ENCODE measurements around the gene NR2F1-AS1.

NR2F1-AS1 gene

DNA sequence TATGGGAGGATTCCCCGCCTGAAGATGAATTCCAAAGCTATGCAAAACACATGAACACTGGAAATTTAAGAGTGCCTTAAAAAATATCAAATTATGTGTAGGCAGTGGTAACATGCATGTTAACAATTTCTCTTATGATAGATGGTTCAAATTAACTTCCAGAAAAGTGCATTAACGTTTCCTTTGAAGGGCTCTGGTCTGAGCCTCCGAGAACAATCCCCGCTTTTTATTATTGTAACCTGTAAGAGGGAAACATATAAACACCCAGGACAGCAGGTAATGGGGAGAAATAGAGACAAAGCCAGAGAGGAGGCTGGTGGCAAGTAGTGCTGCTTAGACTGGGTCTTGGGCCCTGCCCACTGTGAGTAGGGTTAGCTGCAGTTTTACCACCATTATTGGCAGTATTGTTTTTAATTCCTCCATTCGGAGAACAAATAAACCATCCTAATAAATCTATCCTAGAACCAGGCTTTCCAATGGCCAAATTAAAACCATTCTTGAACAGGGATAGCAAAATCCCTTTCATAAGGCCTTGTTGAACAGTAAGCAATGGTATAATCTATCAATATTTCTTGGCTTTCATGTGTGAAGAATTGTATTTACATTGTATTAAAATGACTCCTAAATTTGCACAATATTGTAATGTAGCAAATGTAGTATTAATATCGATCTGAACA lies 8.3 kb upstream of the NR2F1-AS1 start:
- no peak for DNase-seq

- no peak for DNase-seq
These were observed 7.5 kb upstream of the NR2F1-AS1 start for GRCh38 chr5:93588352-93589151.

DNA sequence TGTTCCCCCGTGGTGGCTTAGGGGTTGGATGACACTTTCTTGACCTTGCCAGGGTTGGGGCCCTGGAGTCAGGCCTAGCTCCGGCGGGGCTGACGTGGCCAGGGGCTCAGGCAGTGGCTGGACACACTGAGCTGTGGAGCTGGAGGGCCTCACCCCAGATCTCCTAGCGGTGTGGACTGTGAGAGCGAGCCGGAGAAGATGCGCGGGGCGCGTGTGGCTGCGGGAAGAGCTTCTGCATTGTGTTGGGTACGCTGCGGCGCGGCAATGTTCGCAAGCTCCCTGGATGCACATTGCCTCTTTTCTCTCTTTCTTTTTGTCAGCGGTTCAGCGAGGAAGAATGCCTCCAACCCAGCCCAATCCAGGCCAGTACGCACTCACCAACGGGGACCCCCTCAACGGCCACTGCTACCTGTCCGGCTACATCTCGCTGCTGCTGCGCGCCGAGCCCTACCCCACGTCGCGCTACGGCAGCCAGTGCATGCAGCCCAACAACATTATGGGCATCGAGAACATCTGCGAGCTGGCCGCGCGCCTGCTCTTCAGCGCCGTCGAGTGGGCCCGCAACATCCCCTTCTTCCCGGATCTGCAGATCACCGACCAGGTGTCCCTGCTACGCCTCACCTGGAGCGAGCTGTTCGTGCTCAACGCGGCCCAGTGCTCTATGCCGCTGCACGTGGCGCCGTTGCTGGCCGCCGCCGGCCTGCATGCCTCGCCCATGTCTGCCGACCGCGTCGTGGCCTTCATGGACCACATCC lies 6.8 kb upstream of the NR2F1-AS1 start:
- no peak for DNase-seq

DNA sequence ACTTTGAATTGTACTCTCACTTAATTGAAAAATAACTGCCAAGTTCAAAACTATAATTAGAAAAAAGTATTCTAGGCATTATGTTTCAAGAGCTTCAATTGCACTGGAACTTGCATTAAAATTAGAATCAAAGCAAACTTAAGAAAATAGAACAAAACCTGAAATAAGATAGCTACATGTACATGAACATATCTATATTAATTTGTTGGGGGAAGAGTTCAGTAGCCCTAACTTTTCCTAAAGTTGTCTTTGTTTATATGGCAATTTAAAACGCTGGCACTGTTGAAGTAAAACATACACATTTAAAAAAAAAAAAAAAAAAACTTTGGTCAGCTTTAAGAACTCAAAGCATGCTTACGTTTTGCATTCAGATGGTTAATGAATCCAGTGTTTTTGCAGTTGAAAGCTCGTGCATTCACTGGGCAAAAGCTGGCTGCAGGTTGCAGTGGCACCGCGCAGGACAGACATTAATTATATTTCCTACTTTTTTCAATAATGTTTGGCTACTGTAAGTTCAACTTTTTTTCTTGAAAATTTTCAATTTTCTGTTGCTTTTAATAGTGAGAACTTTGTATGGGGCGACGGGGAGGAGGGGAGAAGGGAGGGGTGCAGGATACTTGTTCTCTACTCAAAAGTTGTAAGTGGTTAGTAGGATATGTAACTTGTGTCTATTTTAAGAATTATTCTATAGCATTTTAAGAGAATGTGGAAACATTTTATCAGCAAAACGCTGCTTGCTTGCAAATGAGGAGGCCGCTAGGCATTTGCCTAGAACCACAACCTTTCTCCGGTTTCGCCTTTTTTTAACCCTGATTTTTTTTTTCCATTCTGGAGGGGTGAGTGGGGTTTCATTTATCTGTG lies 5.9 kb upstream of the NR2F1-AS1 start:
- DNase-seq, result no peak

GRCh38 chr5:93585767-93586385 lies 4.9 kb upstream of the NR2F1-AS1 start:
- no peak for DNase-seq

DNA sequence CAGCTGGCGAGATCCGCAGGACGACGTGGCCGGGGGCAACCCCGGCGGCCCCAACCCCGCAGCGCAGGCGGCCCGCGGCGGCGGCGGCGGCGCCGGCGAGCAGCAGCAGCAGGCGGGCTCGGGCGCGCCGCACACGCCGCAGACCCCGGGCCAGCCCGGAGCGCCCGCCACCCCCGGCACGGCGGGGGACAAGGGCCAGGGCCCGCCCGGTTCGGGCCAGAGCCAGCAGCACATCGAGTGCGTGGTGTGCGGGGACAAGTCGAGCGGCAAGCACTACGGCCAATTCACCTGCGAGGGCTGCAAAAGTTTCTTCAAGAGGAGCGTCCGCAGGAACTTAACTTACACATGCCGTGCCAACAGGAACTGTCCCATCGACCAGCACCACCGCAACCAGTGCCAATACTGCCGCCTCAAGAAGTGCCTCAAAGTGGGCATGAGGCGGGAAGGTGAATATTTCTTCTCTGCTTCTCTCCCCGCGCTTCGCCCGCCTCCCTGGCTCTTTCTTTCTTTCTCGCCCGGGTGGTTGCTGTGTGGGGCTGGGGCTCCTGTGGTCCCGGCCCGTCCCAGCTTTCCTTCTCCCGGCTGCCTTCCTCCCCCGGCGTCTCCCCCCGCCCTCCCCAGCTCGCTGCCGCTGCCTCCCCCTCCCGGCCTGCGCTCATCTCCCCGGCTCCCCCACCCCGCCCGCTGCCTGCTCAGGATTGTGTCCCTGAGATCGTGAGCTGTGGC lies 4.2 kb upstream of the NR2F1-AS1 start:
- no peak for DNase-seq

DNA sequence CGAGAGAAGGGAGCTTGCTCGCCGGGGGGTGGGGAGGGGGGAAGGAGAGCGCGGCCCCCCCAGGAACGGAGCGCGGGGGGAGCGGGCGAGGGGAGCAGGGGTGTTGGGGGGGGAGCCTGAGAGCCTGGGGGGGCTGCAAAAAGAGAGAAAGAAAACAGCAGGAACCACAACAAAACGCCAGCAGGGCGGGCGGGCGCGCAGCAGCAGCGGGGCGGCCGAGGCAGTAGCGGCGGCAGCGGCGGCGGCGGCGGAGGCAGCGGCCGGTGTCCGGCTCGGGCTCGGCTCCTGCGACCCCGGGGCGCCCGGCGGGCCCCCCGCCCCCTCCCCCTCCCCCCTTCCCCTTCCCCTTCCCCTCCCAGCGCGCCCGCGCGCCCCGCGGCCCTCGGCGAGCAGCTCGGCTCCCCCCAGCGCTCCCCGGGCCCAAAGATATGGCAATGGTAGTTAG lies 3.6 kb upstream of the NR2F1-AS1 start:
- DNase-seq, result no peak

DNA sequence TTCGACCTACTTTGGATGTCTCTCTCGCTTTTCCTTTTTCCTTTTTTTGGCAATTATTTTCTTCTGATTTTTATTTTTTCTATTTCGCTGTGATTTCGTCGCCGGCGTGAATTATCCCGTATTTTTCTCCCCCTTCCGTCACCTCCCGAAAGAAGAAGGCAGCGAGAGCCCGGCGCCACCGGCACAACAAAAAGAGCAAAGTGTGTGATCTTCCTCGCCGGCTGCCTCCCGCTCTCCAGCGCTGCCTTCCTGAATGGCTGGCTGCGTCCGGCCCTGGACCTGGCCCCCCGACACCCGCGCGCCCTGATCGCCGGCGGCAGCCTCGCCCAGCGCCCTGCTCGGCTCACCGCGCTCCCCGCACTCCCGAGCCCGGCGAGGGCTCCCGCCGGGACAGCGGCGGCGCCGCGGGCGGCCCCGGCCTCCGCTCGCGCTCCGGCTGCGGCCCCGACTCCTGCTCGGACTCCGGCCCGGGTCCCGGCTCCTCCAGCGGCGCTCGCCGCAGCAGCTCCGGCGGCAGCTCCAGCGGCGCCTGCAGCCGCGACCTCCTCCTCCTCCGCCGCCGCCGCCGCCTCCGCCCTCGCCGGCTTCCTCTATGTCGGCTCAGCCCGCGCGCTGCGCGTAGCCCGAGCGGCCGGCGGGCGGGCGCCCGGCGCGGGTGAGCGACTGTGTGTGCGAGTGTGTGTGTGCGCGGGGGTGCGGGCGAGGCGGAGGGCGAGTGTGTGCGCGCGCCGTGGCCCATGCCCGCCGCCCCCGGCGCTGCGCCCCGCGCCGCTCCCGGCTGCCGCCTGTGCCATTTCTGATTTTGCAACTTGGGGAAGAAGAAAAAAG lies 3.0 kb upstream of the NR2F1-AS1 start:
- no peak for DNase-seq

- DNase-seq, result no peak
These were observed 2.4 kb upstream of the NR2F1-AS1 start for GRCh38 chr5:93583439-93583767.

DNA sequence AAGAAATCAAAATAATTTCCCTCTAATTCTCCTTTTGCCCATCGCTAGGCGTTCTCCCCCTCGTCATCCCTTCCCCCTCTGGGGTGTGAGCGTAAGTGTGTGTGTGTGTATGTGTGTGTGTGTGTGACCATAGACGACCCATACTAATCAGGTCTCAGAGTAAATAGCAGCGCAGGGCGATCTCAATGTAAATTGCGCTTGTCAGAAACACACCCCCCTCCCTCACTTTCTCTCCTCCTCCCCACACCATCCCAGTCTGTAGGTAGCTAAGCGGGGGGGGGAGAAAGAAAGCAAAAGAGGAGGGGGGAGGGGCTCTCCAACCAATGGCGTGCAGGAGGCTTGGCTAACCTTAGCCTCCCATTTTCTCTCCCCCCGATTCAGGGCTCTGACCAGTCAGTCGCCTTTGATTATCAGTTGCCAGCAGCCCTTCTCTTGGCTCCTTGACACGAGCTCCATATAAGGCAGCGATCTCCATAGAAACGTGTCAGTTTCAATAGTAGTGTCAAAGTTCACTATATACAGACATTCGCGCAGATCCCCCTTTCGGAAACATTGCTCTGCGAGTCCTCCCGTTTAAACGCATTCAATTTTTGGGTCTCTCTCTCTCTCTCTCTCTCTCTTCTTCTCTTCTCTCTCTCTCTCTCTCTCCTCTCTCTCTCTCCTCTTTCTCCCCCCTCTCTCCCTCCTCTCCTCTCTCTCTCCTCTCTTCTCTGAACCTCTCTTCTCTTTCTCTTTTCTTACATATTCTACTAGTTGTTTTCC lies 1.8 kb upstream of the NR2F1-AS1 start, which contains the start of gene NR2F1:
Gene NR2F1, plus strand, starts transcription at position 546 of the 762 bp plus-strand sequence. CDS start 1,802 bp downstream, outside the sequence.
- no peak for DNase-seq

- DNase-seq, result no peak
These were observed 1.1 kb upstream of the NR2F1-AS1 start for GRCh38 chr5:93582167-93582462.

GRCh38 chr5:93580063-93580926 lies 724 bp downstream of the NR2F1-AS1 start:
- no peak for DNase-seq

DNA sequence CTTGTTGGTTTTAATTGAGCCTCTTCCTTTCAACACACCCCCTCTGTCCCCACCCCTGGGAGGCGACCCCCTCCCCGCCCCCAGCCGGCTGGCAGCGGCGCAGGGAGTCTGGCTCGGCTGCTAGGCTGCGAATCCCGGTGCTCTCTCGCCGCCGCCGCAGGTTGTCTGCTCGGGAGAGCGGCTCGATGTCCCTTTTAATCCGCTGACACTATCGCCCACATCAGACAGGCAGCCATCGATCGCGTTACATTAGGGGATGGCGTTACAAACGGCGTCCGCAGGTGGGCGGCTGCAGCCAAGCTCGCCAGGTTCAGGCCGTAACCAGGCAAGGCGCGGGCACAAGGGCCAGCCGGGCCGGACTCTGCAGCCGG lies 1.3 kb downstream of the NR2F1-AS1 start:
- no peak for DNase-seq

- DNase-seq, result no peak
These were observed 2.0 kb downstream of the NR2F1-AS1 start for GRCh38 chr5:93578813-93579691.

DNA sequence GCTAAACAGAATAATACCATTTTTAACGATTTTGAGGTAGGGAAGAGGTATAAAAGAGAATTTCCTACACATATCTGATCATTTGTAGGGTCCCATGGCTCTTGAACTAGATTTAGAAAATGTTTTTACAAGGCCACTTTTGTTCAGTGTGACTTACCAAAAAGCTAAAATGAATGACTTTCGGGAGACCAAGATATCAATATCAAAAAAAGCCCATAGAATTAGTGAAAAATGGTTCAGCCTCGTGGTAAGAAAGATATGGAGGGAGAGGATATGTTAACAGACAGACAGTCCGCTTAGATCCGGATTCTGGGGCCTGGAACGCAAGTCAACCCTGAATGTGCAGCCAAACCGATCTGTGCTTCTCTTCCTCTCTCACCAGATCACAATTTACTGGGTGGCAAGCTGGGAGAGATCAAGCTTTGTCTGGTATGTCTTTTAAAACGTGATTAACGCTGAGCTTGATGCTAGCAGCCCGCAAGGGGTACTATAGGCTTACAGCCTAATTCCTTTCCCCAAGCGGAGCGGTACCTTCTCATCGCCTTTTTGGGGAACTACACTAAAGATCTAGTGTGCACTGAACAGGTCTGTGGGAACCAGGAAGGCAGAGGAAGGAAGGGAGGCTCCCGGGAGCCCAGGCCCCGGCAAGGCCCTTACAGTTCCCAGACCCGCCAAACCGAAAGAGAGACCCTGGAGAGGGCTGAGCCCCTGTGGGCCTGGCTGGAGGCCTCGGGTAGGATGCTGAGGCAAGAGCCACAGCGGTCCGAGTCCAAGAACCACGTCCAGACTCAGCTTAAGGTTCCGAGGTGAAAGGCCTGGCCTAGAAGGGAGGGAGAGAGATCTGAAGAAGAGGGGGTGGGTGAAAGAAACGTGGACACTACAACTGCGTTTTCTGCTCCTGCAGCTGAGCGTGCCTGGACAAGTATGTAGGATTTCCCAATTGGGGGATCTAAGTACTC lies 2.9 kb downstream of the NR2F1-AS1 start:
- no peak for DNase-seq

GRCh38 chr5:93576994-93577853 lies 3.8 kb downstream of the NR2F1-AS1 start:
- no peak for DNase-seq

All from NK-92 treated with Interleukin-12 subunit alpha and Interleukin-12 subunit beta, amount 100 ng/mL, for 24 hours (cell line).